ENCODE measurements around the gene VTI1A. TPM values are rescaled to one million over a fixed set of nuclear protein-coding genes. Genes with fewer than 3 reads are reported as not detected.

The VTI1A gene
- total RNA-seq, 3 donors from 2014 or later: 53.7 to 65.6 (median 59.2) TPM

DNA sequence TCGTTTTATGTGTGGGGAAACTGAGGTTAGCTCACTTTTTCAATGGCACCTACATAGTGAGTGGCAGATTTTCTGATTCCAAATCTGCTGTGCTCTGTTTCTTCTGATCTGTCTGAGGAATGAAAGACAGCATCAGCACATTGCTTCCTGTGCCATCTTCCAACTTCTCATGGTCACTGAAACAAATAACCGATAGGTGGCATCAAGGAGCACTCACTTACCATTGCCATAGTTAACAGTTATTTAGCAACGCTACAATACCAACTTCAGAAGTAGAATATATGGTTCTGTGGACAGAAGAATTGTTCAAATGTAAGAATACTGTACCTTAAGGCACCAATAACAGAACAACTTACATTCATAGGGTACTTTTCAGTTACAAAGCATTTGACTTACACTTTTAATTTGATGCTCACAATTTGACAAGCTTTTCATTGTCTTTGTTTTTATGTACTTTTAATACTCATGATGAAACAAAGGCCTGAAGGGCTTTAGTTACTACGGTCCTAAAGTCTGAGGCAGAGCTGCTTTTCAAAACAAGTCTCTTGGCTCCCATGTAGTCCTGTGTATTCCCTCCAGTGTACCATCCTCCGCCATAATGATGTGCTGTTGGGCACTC, 274.2 kb downstream of the VTI1A start:
- DNase-seq (ENCODE audit: low spot score in 2 of 2): no peak
- H3K36me3 ChIP-seq: no peaks in the 10 kb centered on the region
- H3K4me3 ChIP-seq: no peak overlapping the region
- no peaks in the 10 kb centered on the region for H3K27me3 ChIP-seq
- no peak overlapping the region for H3K27ac ChIP-seq
- TF ChIP-seq, protein P1, sequence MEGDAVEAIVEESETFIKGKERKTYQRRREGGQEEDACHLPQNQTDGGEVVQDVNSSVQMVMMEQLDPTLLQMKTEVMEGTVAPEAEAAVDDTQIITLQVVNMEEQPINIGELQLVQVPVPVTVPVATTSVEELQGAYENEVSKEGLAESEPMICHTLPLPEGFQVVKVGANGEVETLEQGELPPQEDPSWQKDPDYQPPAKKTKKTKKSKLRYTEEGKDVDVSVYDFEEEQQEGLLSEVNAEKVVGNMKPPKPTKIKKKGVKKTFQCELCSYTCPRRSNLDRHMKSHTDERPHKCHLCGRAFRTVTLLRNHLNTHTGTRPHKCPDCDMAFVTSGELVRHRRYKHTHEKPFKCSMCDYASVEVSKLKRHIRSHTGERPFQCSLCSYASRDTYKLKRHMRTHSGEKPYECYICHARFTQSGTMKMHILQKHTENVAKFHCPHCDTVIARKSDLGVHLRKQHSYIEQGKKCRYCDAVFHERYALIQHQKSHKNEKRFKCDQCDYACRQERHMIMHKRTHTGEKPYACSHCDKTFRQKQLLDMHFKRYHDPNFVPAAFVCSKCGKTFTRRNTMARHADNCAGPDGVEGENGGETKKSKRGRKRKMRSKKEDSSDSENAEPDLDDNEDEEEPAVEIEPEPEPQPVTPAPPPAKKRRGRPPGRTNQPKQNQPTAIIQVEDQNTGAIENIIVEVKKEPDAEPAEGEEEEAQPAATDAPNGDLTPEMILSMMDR (IDR thresholded peaks at IDR 0.05): peak; percentile 28 to 71 (median 54)
- no peak for TF ChIP-seq POLR2AphosphoS5 (IDR thresholded peaks at IDR 0.05)
- no peaks in the 10 kb centered on the region for H3K9me3 ChIP-seq
- no peaks in the 10 kb centered on the region for H3K4me1 ChIP-seq
- intact Hi-C loops (cut with DNase I; ENCODE audit: low total_unique reads): no loop called here

DNA sequence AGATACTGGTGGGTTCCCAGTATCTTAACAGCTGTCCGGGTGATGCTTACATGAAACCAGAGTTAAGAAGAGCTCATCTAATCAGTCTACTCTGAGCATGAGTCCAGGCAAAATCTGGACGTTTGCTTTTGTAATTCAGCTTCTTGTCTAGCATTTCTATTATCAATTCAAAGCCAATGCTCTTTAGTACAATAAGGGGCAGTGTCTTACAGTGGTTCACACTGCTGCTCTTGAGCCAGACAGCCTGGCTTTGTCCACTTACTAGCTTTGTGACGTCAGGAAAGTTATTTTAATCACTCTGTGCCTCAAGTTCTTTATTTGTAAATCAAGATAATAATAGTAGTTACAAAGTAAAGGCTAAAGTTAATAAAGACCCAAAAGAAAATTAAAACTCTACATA, 275.7 kb downstream of the VTI1A start:
- Histone ChIP-seq H3K4me1 (no peaks in the 10 kb centered on the region), H3K27ac (no peak overlapping the region), H3K36me3 (no peaks in the 10 kb centered on the region), H3K9me3 (no peaks in the 10 kb centered on the region), H3K27me3 (no peaks in the 10 kb centered on the region), H3K4me3 (no peak overlapping the region)
- intact Hi-C loops (cut with DNase I; ENCODE audit: low total_unique reads): no loop called here
- TF ChIP-seq, protein P1 (IDR thresholded peaks at IDR 0.05): no peak
- TF ChIP-seq POLR2AphosphoS5 (IDR thresholded peaks at IDR 0.05): no peak
- TF ChIP-seq POLR2A (IDR thresholded peaks at IDR 0.05): no peak
- no peak for DNase-seq (ENCODE audit: low spot score in 2 of 2)

DNA sequence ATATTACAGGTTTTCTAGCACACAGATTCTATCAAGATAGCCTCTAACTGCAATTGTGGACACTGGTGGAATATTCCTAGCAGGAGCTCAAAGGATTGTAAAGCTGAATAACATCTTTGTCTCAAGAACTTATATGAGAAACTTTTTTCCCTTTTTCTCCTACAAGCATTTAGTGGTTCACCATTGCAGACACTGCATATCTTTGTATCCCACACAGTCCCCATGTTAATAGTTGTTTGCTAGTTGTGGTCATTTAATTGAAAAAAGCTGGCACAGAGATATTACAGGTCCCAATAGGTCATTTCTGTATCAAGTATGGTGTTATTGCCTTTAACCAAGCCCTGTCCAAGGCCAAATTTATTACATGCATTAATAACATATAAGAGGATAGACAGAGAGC, 276.9 kb downstream of the VTI1A start:
- TF ChIP-seq POLR2AphosphoS5 (IDR thresholded peaks at IDR 0.05): no peak
- no peak for TF ChIP-seq POLR2A (IDR thresholded peaks at IDR 0.05)
- TF ChIP-seq, protein P1 (IDR thresholded peaks at IDR 0.05): no peak
- Histone ChIP-seq H3K27ac (peak overlapping the region in 1 of 2 donors; percentile 19), H3K27me3 (no peaks in the 10 kb centered on the region), H3K4me1 (no peaks in the 10 kb centered on the region), H3K9me3 (no peaks in the 10 kb centered on the region), H3K4me3 (no peak overlapping the region), H3K36me3 (no peaks in the 10 kb centered on the region)
- intact Hi-C loops (cut with DNase I; ENCODE audit: low total_unique reads): no loop called here
- DNase-seq (ENCODE audit: low spot score in 2 of 2): no peak

DNA sequence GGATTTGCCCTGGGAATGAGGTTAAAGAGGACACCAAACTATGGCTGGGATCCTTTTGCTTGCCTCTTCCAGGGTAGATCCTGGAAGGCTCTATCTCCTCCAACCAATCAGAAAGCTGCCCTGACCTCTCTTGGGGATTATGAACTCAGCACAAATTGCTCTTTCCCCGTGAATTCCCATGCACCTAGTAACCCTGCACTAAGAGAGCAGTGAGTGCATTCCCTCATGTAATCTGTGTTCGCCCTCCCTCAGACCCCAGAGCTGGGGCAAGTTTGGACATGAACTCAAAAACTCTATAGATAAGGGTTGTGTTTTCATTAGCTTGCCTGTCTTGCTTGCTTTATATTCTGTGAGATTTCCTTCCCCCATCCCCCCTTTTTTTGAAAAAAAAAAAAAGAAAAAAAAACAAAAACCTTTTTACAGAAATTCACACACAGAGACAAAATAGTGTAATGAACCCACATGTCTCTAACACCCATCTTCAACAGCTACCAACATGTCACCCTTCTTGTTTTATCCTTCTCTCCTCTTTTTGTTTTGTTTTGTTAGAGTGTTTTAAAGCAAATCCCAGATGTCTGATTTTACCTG, 277.5 kb downstream of the VTI1A start:
- intact Hi-C loops (cut with DNase I; ENCODE audit: low total_unique reads): no loop called here
- peak overlapping the region in 1 of 2 donors; percentile 19 for H3K27ac ChIP-seq
- DNase-seq (ENCODE audit: low spot score in 2 of 2): no peak
- no peaks in the 10 kb centered on the region for H3K36me3 ChIP-seq
- H3K27me3 ChIP-seq: no peaks in the 10 kb centered on the region
- TF ChIP-seq POLR2A (IDR thresholded peaks at IDR 0.05) (no peak), POLR2AphosphoS5 (IDR thresholded peaks at IDR 0.05) (no peak)
- TF ChIP-seq, protein P1 (IDR thresholded peaks at IDR 0.05): no peak
- no peaks in the 10 kb centered on the region for H3K9me3 ChIP-seq
- no peaks in the 10 kb centered on the region for H3K4me1 ChIP-seq
- no peak overlapping the region for H3K4me3 ChIP-seq

DNA sequence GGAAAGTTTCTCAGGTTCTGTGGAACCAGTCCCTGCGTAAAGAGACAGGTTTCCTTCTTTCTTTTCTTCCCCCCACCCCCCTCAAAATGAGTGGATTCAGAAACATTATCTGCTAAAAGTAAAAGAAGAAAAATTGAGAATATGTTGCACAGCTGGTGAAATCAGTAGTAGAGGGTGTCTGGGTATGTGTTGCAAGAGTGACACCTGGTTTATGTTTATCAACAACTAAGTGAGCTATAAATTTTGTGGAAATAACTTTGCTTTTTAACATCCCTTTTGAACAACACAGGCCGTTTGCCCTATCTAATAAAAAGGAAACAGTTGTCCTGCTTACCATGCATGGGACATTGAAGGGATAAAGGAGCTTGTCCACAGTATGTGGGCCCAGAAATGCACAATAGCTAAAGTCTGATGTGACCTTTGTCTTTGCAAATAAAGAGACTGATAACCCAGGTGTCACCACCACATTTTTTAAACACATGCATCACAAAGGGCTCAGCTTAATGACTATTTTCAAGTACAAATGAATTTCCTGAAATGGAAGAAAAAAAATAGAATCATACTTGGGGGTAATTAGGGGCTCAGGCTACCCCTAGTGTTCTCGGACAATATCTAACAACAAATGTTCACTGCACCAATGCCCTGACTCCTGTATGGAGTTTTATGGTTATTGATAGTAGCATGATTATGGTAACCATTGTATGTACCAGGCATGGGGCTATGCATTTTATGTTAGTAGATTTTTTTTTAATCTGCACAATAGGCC, 281.3 kb downstream of the VTI1A start:
- intact Hi-C loops (cut with DNase I; ENCODE audit: low total_unique reads): no loop called here
- Histone ChIP-seq H3K27ac (peak overlapping the region in 1 of 2 donors; percentile 19), H3K4me1 (peaks cover 0 to 5% of the 10 kb centered on the region in 2 donors), H3K9me3 (no peaks in the 10 kb centered on the region), H3K36me3 (no peaks in the 10 kb centered on the region), H3K27me3 (no peaks in the 10 kb centered on the region), H3K4me3 (no peak overlapping the region)
- no peak for DNase-seq (ENCODE audit: low spot score in 2 of 2)
- no peak for TF ChIP-seq POLR2AphosphoS5 (IDR thresholded peaks at IDR 0.05)
- TF ChIP-seq POLR2A (IDR thresholded peaks at IDR 0.05): no peak

All from breast epithelium (tissue), 4 donors.